HG02973 (cell line): ENCODE data around the gene NUSAP1.
A peak's percentile ranks its signal among the peaks of the same experiment; 100 is the strongest.
"Not testable (repeated sequence)": the region's sequence is repeated elsewhere in the genome, so short reads cannot be mapped to it uniquely, and the experiment has no call there.

Experiments used
- ATAC-seq: cut with Tn5 transposase; IDR thresholded peaks from one replicate; pipeline ENCODE4 v1.9.1; 2021; ENCODE audit warnings: moderate library complexity; ENCODE audit not compliant: unreplicated experiment

Gene NUSAP1

GRCh38 chr15:41332194-41333025 lies at the start of gene NUSAP1, which contains the start of gene OIP5:
TSS of gene NUSAP1 (plus strand) at chr15:41332881. CDS start at chr15:41332958, 77 bp downstream.
TSS of gene OIP5 (minus strand) at chr15:41332591. CDS start at chr15:41332561, 30 bp downstream.
- ATAC-seq: peak; percentile 79

GRCh38 chr15:41282980-41283652 lies 49.6 kb upstream of the NUSAP1 start:
- ATAC-seq: not testable (repeated sequence)

GRCh38 chr15:41283653-41284426 lies 48.8 kb upstream of the NUSAP1 start:
- peak; percentile 93 for ATAC-seq

GRCh38 chr15:41284427-41285177 lies 48.1 kb upstream of the NUSAP1 start:
- ATAC-seq: no peak

- ATAC-seq: no peak
Measured at GRCh38 chr15:41285285-41285684, 47.4 kb upstream of the NUSAP1 start.

GRCh38 chr15:41286665-41287333 lies 45.9 kb upstream of the NUSAP1 start:
- ATAC-seq: no peak

GRCh38 chr15:41288464-41288863 lies 44.2 kb upstream of the NUSAP1 start:
- ATAC-seq: no peak

- no peak for ATAC-seq
Measured at GRCh38 chr15:41289953-41290352, 42.7 kb upstream of the NUSAP1 start.

- ATAC-seq: peak; percentile 64
Measured at GRCh38 chr15:41291065-41291631, 41.5 kb upstream of the NUSAP1 start.

- no peak for ATAC-seq
Measured at GRCh38 chr15:41292521-41292920, 40.2 kb upstream of the NUSAP1 start.

GRCh38 chr15:41301139-41301538 lies 31.5 kb upstream of the NUSAP1 start:
- not testable (repeated sequence) for ATAC-seq

- ATAC-seq: no peak
Measured at GRCh38 chr15:41301587-41301986, 31.1 kb upstream of the NUSAP1 start.

GRCh38 chr15:41304149-41304770 lies 28.4 kb upstream of the NUSAP1 start:
- ATAC-seq: no peak

GRCh38 chr15:41307679-41308078 lies 25.0 kb upstream of the NUSAP1 start:
- no peak for ATAC-seq

GRCh38 chr15:41309226-41309905 lies 23.3 kb upstream of the NUSAP1 start:
- no peak for ATAC-seq

- not testable (repeated sequence) for ATAC-seq
Measured at GRCh38 chr15:41320805-41321330, 11.8 kb upstream of the NUSAP1 start.

GRCh38 chr15:41323611-41324010 lies 9.1 kb upstream of the NUSAP1 start:
- no peak for ATAC-seq

GRCh38 chr15:41331281-41331680 lies 1.4 kb upstream of the NUSAP1 start:
- no peak for ATAC-seq
